RWPE1 (cell line): ENCODE measurements around the gene AGK.
A peak's percentile ranks its signal among the peaks of the same experiment; 100 is the strongest.

Experiments used
- CTCF ChIA-PET: fragments of 350-600 bp; sonication (Branson Sonifier 250); formaldehyde crosslinking; extraction: SDS; loops from one replicate; lab custom pipeline; 2021; lab: Yijun Ruan, JAX
- POLR2A ChIA-PET: fragments of 400-600 bp; formaldehyde crosslinking; extraction: SDS; loops from one replicate; lab custom pipeline; 2020; ENCODE audit warnings: antibody characterized with exemption; ENCODE audit not compliant: low non-redundant PET; lab: Yijun Ruan, JAX
- DNase-seq: peaks from one replicate; pipeline ENCODE4 v3.0.0; 2012; ENCODE audit warnings: low spot score
- H3K27ac ChIP-seq: fragments of 450-650 bp; 2 replicates; pipeline ENCODE4 v1.5.1; 2017
- TF ChIP-seq, protein P1 (sequence below): fragments of 450-650 bp; conservative IDR thresholded peaks from 2 replicates; pipeline ENCODE4 v1.5.1; 2017; ENCODE audit warnings: low read depth, mild to moderate bottlenecking

AGK gene

DNA sequence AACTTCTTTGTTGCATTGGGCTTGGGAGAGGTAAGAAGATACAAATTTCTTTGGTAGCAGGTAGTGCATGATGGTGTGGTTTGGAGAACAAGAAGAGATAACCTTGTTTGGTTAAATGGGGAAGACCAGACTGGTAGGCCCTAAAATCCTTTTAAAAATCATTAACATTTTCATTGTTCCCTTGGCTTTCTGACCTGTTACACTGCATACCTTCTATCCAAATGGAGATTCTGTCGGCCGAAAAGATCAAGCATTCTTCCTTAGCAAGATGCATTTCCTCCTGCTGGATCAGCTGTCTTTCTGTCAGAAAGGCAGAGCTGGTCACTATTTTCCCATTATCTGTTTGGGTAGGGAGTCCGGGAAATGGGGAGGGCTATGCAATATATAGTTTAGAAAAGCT lies 33.7 kb downstream of the AGK start:
- ChIA-PET POLR2A (no interaction called here), CTCF (no interaction called here)
- H3K27ac ChIP-seq, result no peak overlapping the region
- DNase-seq, result no peak
- TF ChIP-seq, protein P1, sequence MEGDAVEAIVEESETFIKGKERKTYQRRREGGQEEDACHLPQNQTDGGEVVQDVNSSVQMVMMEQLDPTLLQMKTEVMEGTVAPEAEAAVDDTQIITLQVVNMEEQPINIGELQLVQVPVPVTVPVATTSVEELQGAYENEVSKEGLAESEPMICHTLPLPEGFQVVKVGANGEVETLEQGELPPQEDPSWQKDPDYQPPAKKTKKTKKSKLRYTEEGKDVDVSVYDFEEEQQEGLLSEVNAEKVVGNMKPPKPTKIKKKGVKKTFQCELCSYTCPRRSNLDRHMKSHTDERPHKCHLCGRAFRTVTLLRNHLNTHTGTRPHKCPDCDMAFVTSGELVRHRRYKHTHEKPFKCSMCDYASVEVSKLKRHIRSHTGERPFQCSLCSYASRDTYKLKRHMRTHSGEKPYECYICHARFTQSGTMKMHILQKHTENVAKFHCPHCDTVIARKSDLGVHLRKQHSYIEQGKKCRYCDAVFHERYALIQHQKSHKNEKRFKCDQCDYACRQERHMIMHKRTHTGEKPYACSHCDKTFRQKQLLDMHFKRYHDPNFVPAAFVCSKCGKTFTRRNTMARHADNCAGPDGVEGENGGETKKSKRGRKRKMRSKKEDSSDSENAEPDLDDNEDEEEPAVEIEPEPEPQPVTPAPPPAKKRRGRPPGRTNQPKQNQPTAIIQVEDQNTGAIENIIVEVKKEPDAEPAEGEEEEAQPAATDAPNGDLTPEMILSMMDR, result no peak

DNA sequence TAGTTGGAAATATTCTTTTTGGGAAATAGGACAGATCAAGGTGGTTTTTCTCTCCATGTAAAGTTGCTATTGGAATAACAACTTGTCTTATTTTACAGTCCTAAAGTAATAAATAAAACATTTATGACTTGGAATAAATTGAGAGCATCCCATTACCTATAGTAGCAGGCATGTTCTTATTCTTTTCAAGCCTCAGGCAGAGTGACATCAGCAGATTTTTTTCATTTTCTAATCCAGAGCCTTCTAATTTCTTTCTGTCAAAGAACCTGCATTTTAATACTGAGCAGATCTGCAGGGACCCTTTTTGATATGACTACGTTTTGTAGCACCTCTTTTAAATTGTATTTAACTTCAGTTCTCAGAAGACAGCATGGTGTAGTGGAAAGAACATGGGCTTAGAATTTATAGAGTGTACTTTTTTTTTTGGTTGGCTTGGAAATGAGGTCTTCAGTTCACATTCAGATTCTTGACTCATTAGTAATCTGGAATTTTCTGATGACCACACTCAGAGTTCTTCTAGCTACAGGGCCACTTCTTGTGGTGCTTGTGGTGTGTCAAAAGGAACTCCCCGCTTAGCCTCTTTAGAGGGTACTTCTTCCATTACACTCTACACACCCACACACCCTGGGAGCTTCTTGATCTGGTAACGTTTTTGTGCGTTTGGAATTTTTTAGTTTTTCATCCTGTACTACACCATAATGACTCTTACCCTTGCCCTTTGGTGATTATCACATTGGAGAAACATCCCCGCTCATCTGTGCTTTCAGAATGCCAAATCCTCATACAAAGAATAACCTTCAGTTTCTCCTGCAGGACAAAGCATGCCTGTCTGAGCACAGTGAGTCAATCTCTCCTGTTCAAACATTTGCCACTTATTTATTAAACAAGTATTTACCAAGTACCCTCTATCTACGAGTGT lies 34.6 kb downstream of the AGK start:
- ChIA-PET POLR2A (no interaction called here), CTCF (no interaction called here)
- peak; percentile 49 for DNase-seq
- TF ChIP-seq, protein P1, result no peak
- H3K27ac ChIP-seq, result no peak overlapping the region

DNA sequence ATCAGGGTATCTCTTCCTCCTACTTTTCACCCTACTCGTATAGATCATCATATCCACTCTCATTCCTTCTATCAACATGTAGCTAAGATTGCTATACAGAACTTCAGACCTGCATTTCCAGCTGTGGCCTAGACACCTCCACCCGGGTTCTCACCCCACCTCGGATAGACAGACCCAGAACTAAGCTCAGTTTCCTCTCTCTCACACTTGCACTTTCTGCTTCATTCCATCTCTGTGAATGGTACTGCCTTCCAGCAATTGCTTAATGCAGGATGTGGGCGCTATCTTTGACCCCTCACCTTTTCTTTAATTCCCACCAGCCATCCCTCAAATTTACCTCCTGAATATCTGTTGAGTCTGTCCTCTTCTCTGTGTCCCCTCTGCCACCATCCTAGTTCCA lies 35.7 kb downstream of the AGK start:
- H3K27ac ChIP-seq, result no peak overlapping the region
- ChIA-PET CTCF (interaction anchor here (1.3 kb wide), 1 partner anchor 63 kb away, joined by 3 read pairs; no protein-coding TSS in a partner anchor), POLR2A (no interaction called here)
- no peak for DNase-seq
- TF ChIP-seq, protein P1, result no peak

DNA sequence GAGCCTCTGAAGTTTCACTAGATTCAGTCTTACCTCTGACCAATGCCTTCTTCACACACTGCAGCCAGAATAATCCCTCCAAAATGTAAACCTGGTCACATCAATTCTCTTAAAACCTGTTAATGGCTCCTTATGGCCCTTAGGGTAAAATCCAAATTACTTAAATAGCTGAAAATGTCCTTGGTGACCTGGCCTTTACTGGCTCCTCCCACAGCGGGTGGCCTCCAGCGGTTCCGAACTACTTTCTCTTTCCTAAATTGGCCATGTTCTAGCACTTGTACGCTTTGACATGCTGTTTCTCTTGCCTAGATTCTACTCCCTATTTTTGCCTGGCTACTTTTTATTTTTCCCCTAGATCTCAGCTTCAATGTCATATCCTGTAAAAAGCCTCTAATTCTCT lies 36.1 kb downstream of the AGK start:
- H3K27ac ChIP-seq, result no peak overlapping the region
- no peak for DNase-seq
- ChIA-PET POLR2A (no interaction called here), CTCF (interaction anchor here (1.3 kb wide), 1 partner anchor 63 kb away, joined by 3 read pairs; no protein-coding TSS in a partner anchor)
- TF ChIP-seq, protein P1, result no peak

DNA sequence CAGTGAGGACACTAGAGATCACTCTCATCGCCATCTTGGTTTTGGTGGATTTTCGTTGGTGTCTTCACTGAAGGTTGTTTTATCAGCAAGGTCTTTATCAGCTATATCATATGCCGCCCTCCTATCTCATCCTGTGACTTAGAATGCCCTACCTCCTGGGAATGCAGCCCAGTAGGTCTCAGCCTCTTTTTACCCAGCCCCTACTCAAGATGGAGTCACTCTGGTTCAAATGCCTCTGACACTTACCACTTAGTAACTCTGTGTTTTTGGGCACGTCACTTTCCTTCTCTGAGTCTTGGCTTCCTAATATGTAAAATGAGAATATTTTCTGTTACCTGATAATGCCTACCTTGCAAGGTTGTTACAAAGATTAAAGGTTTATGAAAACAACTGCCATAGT lies 37.7 kb downstream of the AGK start:
- DNase-seq, result no peak
- CTCF ChIA-PET, result no interaction called here
- POLR2A ChIA-PET, result no interaction called here
- H3K27ac ChIP-seq, result no peak overlapping the region
- TF ChIP-seq, protein P1, result no peak

DNA sequence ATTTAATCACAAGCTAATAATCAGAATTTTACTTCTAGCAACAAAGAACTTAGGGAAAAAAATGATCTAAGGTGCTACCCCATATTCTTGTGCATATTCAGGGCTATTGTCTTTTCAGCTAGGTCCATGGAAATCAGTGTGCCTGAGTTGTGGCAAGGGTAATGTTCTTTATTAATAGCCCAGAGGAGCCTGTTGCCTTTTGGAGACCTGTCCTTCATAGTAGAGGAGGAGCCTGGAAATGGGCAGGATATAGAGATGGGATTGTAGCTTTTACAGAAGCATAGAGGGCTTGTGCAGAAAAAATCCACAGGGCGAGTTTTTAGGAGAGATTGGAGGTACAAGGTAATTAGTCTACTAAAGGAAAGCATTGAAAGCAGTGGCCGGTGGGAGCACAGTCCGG lies 38.9 kb downstream of the AGK start:
- POLR2A ChIA-PET, result no interaction called here
- CTCF ChIA-PET, result no interaction called here
- DNase-seq, result no peak
- peak overlapping the region; percentile 43; the same call in 1 of the 2 replicates for H3K27ac ChIP-seq
- TF ChIP-seq, protein P1, result no peak
